ENCODE data around the gene IDE. TPM values are rescaled to one million over a fixed set of nuclear protein-coding genes. Genes with fewer than 3 reads are reported as not detected.
A peak's percentile ranks its signal among the peaks of the same experiment; 100 is the strongest.
"Not testable (repeated sequence)": the region's sequence is repeated elsewhere in the genome, so short reads cannot be mapped to it uniquely, and the experiment has no call there.

IDE gene
- total and polyA plus RNA-seq, 10 of the 15 experiments (the other 5 are each of a cell fraction or from before 2014, with no cell fraction given) = 11.6 to 54.5 (median 33.6) TPM

GRCh38 chr10:92590623-92591549 is 17.0 kb upstream of the IDE start (continued):
- TF ChIP-seq POU2F2 (IDR thresholded peaks at IDR 0.05; ENCODE audit: borderline replicate concordance, low read depth, low read length) (peak; percentile 17; the same call in 1 of the 3 replicates), CTCF (IDR thresholded peaks at IDR 0.05 in 2 of 3, conservative IDR thresholded peaks at IDR 0.05 in 1 of 3; ENCODE audit: control insufficient read depth in 2 of 3, extremely low read depth in 1 of 3, insufficient read depth in 1 of 3, low read depth in 3 of 3, low read length in 3 of 3) (peak; percentile 35 to 62 (median 51); a peak in 4 of 6 replicates), RELA (IDR thresholded peaks at IDR 0.05; ENCODE audit: borderline replicate concordance, partially characterized antibody) (no peak), NFIC (IDR thresholded peaks at IDR 0.05; ENCODE audit: low read depth, low read length) (0 out of 2 replicates have a peak, but pooled peaks have one; percentile 28), SMC3 (IDR thresholded peaks at IDR 0.05; ENCODE audit: borderline replicate concordance, low read length) (peak; percentile 46; the same call in 1 of the 2 replicates), RB1 (IDR thresholded peaks at IDR 0.05; ENCODE audit: borderline replicate concordance) (no peak), RUNX3 (IDR thresholded peaks at IDR 0.05; ENCODE audit: low read length) (no peak), POLR2AphosphoS2 (IDR thresholded peaks at IDR 0.05; ENCODE audit: low read depth, low read length) (no peak), SREBF1 (IDR thresholded peaks at IDR 0.05; ENCODE audit: low read length) (no peak), EGR1 (IDR thresholded peaks at IDR 0.05; ENCODE audit: borderline replicate concordance in 1 of 2, low read depth in 2 of 2, low read length in 2 of 2) (no peak)

- H3K27me3 ChIP-seq (replicated peaks in 1 of 2; ENCODE audit: control insufficient read depth in 2 of 2, insufficient read depth in 2 of 2, low read length in 1 of 2); H3K9ac ChIP-seq (ENCODE audit: control insufficient read depth, insufficient read depth, low read length); H3K9me3 ChIP-seq (replicated peaks; ENCODE audit: control insufficient read depth, insufficient read depth, low read length); intact Hi-C loops (cut with micrococcal nuclease; ENCODE audit: unreplicated experiment); H3K27ac ChIP-seq (ENCODE audit: control insufficient read depth, insufficient read depth); H3K4me2 ChIP-seq (ENCODE audit: control insufficient read depth, insufficient read depth); RAD21 ChIA-PET (ENCODE audit: unreplicated experiment); ATAC-seq; in situ Hi-C loops (cut with MboI); FAIRE-seq; SMC1A ChIA-PET (ENCODE audit: uncharacterized antibody, unreplicated experiment); H3K36me3 ChIP-seq (ENCODE audit: control insufficient read depth in 2 of 2, insufficient read depth in 2 of 2, low read length in 1 of 2); DNase-seq (ENCODE audit: low read depth, low spot score); H3K4me1 ChIP-seq (ENCODE audit: control insufficient read depth, insufficient read depth, low read length); H4K20me1 ChIP-seq (ENCODE audit: control insufficient read depth, insufficient read depth); H2AFZ ChIP-seq (ENCODE audit: control insufficient read depth, low read depth, low read length); CTCF ChIA-PET; BruUV-seq (replicated peaks); H3K4me3 ChIP-seq; H3K79me2 ChIP-seq (ENCODE audit: control insufficient read depth, insufficient read depth, low read length): not testable (repeated sequence)
- POLR2A ChIA-PET = interaction anchor here (0.6 kb wide), 1 partner anchor 25 kb away, joined by 4 read pairs; no protein-coding TSS in a partner anchor
- 83% methylated on average over 6 of the region's 6 CpGs for WGBS (ENCODE audit: insufficient coverage, insufficient replicate concordance, low lambda C conversion rate, missing lambda C conversion rate)
Measured at GRCh38 chr10:92582347-92582746, 8.5 kb upstream of the IDE start.

Data from GM12878 (cell line).